Loucy (cell line): Measurements from ENCODE around the gene KDM4B.

Source experiments
- H2AFZ ChIP-seq: fragments of 200-600 bp; sonication (generic); 2 replicates; pipeline ENCODE4 v1.6.0; 2016; ENCODE audit warnings: antibody characterized with exemption, mild to moderate bottlenecking, low read length, moderate library complexity
- H3F3A ChIP-seq: fragments of 200-600 bp; 2 replicates; pipeline ENCODE4 v1.6.0; 2016; ENCODE audit warnings: antibody characterized with exemption, low read depth, mild to moderate bottlenecking
- H3K27me3 ChIP-seq: fragments of 200-600 bp; sonication (generic); 2 replicates; pipeline ENCODE4 v1.6.1; 2014; ENCODE audit warnings: low read length, mild to moderate bottlenecking; ENCODE audit not compliant: insufficient read depth, poor library complexity, severe bottlenecking
- H3K36me3 ChIP-seq: fragments of 200-600 bp; sonication (generic); 2 replicates; pipeline ENCODE4 v1.6.1; 2016; ENCODE audit warnings: low read length; ENCODE audit not compliant: insufficient read depth
- H3K4me1 ChIP-seq: fragments of 200-600 bp; sonication (generic); 2 replicates; pipeline ENCODE4 v1.5.1; 2014; ENCODE audit warnings: low read length, mild to moderate bottlenecking; ENCODE audit not compliant: insufficient read depth, poor library complexity, severe bottlenecking
- H3K4me2 ChIP-seq: fragments of 200-600 bp; sonication (generic); 2 replicates; pipeline ENCODE4 v1.6.0; 2014; ENCODE audit warnings: antibody characterized with exemption, low read length, low read depth, mild to moderate bottlenecking; ENCODE audit not compliant: poor library complexity, severe bottlenecking
- H3K4me3 ChIP-seq: fragments of 200-600 bp; sonication (generic); 2 replicates; pipeline ENCODE4 v1.5.1; 2014; ENCODE audit warnings: low read length, mild to moderate bottlenecking, mixed read lengths; ENCODE audit not compliant: poor library complexity, severe bottlenecking
- H3K79me2 ChIP-seq: fragments of 200-600 bp; sonication (generic); 2 replicates; pipeline ENCODE4 v1.6.1; 2014; ENCODE audit warnings: low read length; ENCODE audit not compliant: insufficient read depth
- H3K9ac ChIP-seq: fragments of 200-600 bp; sonication (generic); 2 replicates; pipeline ENCODE4 v1.6.0; 2014; ENCODE audit warnings: mild to moderate bottlenecking, low read depth, low read length, moderate library complexity; ENCODE audit not compliant: poor library complexity, severe bottlenecking
- H3K9me2 ChIP-seq: fragments of 200-600 bp; sonication (generic); replicated peaks from 2 replicates; pipeline ENCODE4 v1.6.1; 2016; ENCODE audit warnings: low read depth, low read length, mixed read lengths
- H3K9me3 ChIP-seq: fragments of 200-600 bp; sonication (generic); 2 replicates; pipeline ENCODE4 v1.6.1; 2014; ENCODE audit warnings: mild to moderate bottlenecking, antibody characterized with exemption, low read length, low read depth; ENCODE audit not compliant: insufficient read depth
- H4K20me1 ChIP-seq: fragments of 200-600 bp; sonication (generic); 2 replicates; pipeline ENCODE4 v1.6.0; 2014; ENCODE audit warnings: antibody characterized with exemption, low read length, mild to moderate bottlenecking; ENCODE audit not compliant: insufficient read depth, poor library complexity, severe bottlenecking
- CTCF ChIP-seq: fragments of 200-600 bp; sonication (generic); conservative IDR thresholded peaks from 2 replicates; pipeline ENCODE4 v1.5.1; 2014; ENCODE audit warnings: mild to moderate bottlenecking, antibody characterized with exemption, low read length
- EZH2phosphoT487 ChIP-seq: fragments of 200-600 bp; IDR thresholded peaks from 2 replicates; pipeline ENCODE4 v1.6.1; 2018; ENCODE audit warnings: antibody characterized with exemption, mild to moderate bottlenecking, moderate library complexity, borderline replicate concordance

Gene KDM4B

GRCh38 chr19:4980838-4981680 lies 12.1 kb downstream of the KDM4B start:
- Histone ChIP-seq H3K9me3 (no peaks in the 10 kb centered on the region), H4K20me1 (peaks cover 73% of the 10 kb centered on the region), H3F3A (no peaks in the 10 kb centered on the region), H3K79me2 (peaks cover 98% of the 10 kb centered on the region), H3K36me3 (peaks cover 28% of the 10 kb centered on the region; the same call in 1 of the 2 replicates), H2AFZ (no peak overlapping the region), H3K27me3 (no peaks in the 10 kb centered on the region), H3K9me2 (no peaks in the 10 kb centered on the region), H3K4me2 (no peak overlapping the region), H3K4me1 (peaks cover 5% of the 10 kb centered on the region), H3K9ac (no peak overlapping the region), H3K4me3 (no peak overlapping the region)
- TF ChIP-seq CTCF (no peak), EZH2phosphoT487 (no peak)

- Histone ChIP-seq H3K27me3 (no peaks in the 10 kb centered on the region), H3K4me1 (peaks cover 5% of the 10 kb centered on the region), H2AFZ (no peak overlapping the region), H3K9me3 (no peaks in the 10 kb centered on the region), H3K79me2 (peaks cover 98% of the 10 kb centered on the region), H4K20me1 (peaks cover 70% of the 10 kb centered on the region), H3F3A (no peaks in the 10 kb centered on the region), H3K9ac (no peak overlapping the region), H3K9me2 (no peaks in the 10 kb centered on the region), H3K4me3 (no peak overlapping the region), H3K36me3 (peaks cover 24% of the 10 kb centered on the region; the same call in 1 of the 2 replicates), H3K4me2 (no peak overlapping the region)
- TF ChIP-seq EZH2phosphoT487 (no peak), CTCF (no peak)
Observed at GRCh38 chr19:4981681-4981958, 12.7 kb downstream of the KDM4B start.

GRCh38 chr19:4983346-4984105 lies 14.6 kb downstream of the KDM4B start:
- Histone ChIP-seq H3K4me2 (no peak overlapping the region), H3K4me1 (peaks cover 5% of the 10 kb centered on the region), H3K9me3 (no peaks in the 10 kb centered on the region), H4K20me1 (peaks cover 65% of the 10 kb centered on the region), H3K9ac (no peak overlapping the region), H3K36me3 (peaks cover 10% of the 10 kb centered on the region; the same call in 1 of the 2 replicates), H3K79me2 (peaks cover 97% of the 10 kb centered on the region), H2AFZ (no peak overlapping the region), H3K27me3 (no peaks in the 10 kb centered on the region), H3K4me3 (no peak overlapping the region), H3K9me2 (no peaks in the 10 kb centered on the region), H3F3A (no peaks in the 10 kb centered on the region)
- no peak for TF ChIP-seq CTCF
- no peak for TF ChIP-seq EZH2phosphoT487
